Measurements from ENCODE around the gene ECT2. TPM values are rescaled to one million over a fixed set of nuclear protein-coding genes. Genes with fewer than 3 reads are reported as not detected.
"Not testable (repeated sequence)": the region's sequence is repeated elsewhere in the genome, so short reads cannot be mapped to it uniquely, and the experiment has no call there.

Gene ECT2
- total and polyA plus RNA-seq, 2 of the 8 experiments (the other 6 are each of a cell fraction or from before 2014, with no cell fraction given): 19.5 to 88.7 TPM

GRCh38 chr3:172827231-172827630, 76.7 kb downstream of the ECT2 start:
- H2BK20ac ChIP-seq (ENCODE audit: low read length); H3K79me1 ChIP-seq (ENCODE audit: low read depth, low read length); H2BK5ac ChIP-seq (ENCODE audit: low read depth, low read length); H3K9ac ChIP-seq (replicated peaks in 1 of 4; ENCODE audit: extremely low read depth in 1 of 4, low read depth in 3 of 4, low read length in 3 of 4); H4K20me1 ChIP-seq (replicated peaks in 1 of 2; ENCODE audit: control insufficient read depth in 1 of 2, insufficient read depth in 2 of 2, low read length in 2 of 2); DNase-seq (ENCODE audit: low read depth in 1 of 2, low spot score in 2 of 2); H4K91ac ChIP-seq (replicated peaks; ENCODE audit: insufficient read length, low read length); H3K36me3 ChIP-seq (ENCODE audit: control insufficient read depth in 2 of 4, insufficient read depth in 4 of 4, low read length in 3 of 4); H3K27me3 ChIP-seq (replicated peaks in 1 of 4; ENCODE audit: control insufficient read depth in 3 of 4, extremely low read depth in 1 of 4, insufficient read depth in 3 of 4, low read length in 3 of 4); H3K23me2 ChIP-seq (ENCODE audit: low read depth, low read length); H2AK5ac ChIP-seq (ENCODE audit: low read depth, low read length); H3K4me2 ChIP-seq (ENCODE audit: insufficient read depth in 1 of 2, low read depth in 2 of 2, low read length in 2 of 2); H3K27ac ChIP-seq (ENCODE audit: low read depth, low read length); H3K14ac ChIP-seq (ENCODE audit: insufficient read length); FAIRE-seq; H4K5ac ChIP-seq (ENCODE audit: insufficient read length, low read depth, low read length); H2BK120ac ChIP-seq (replicated peaks; ENCODE audit: low read depth, low read length); H2BK12ac ChIP-seq (ENCODE audit: low read depth, low read length); H3K56ac ChIP-seq (replicated peaks; ENCODE audit: insufficient read length, low read depth, low read length); H3K4me1 ChIP-seq (replicated peaks in 1 of 4; ENCODE audit: control insufficient read depth in 3 of 4, insufficient read depth in 4 of 4, low read length in 3 of 4); H2BK15ac ChIP-seq (ENCODE audit: low read length); H3K18ac ChIP-seq (ENCODE audit: extremely low read depth, low read length); H3K9me3 ChIP-seq (ENCODE audit: insufficient read depth in 2 of 2, low read depth in 1 of 2, low read length in 1 of 2); H2AFZ ChIP-seq (ENCODE audit: low read length); H4K8ac ChIP-seq (ENCODE audit: extremely low read depth, insufficient read depth, low read length); H3K4me3 ChIP-seq (ENCODE audit: extremely low read depth in 1 of 4, insufficient read depth in 2 of 4, low read depth in 3 of 4, low read length in 4 of 4); H3K23ac ChIP-seq (ENCODE audit: insufficient read length); H3K79me2 ChIP-seq (ENCODE audit: control insufficient read depth in 1 of 2, insufficient read depth in 2 of 2, low read length in 2 of 2); H3K4ac ChIP-seq (replicated peaks; ENCODE audit: insufficient read length, low read depth, low read length): not testable (repeated sequence)
- CTCF ChIA-PET (ENCODE audit: partially characterized antibody): interaction anchor here (0.9 to 1.0 kb wide), 3 partner anchors 9 to 86 kb away, joined by 3 read pairs; no protein-coding TSS in a partner anchor
- 96% methylated on average over 2 of the region's 2 CpGs; no CpG with 5 or more reads in 1 of the 2 experiments for WGBS, 2 experiments (ENCODE audit: extremely low coverage in 1 of 2, insufficient coverage in 1 of 2, insufficient read length in 1 of 2, insufficient replicate concordance in 2 of 2, low coverage in 1 of 2, low lambda C conversion rate in 2 of 2, missing lambda C conversion rate in 1 of 2)
- POLR2A ChIA-PET (ENCODE audit: partially characterized antibody): interaction anchor here (1.0 kb wide), 1 partner anchor 10 kb away, joined by 3 read pairs; no protein-coding TSS in a partner anchor
